DMS53 treated with DMSO at 0.1 percent for 48 hours (cell line): ENCODE data around the gene AKAP13.

Experiments
- DNase-seq: peaks from one replicate; lab custom pipeline; 2025; ENCODE audit not compliant: unreplicated experiment; lab: John Stamatoyannopoulos, UW

The AKAP13 gene

GRCh38 chr15:85758655-85758978, 378.2 kb downstream of the AKAP13 start:
- DNase-seq = no peak

DNA sequence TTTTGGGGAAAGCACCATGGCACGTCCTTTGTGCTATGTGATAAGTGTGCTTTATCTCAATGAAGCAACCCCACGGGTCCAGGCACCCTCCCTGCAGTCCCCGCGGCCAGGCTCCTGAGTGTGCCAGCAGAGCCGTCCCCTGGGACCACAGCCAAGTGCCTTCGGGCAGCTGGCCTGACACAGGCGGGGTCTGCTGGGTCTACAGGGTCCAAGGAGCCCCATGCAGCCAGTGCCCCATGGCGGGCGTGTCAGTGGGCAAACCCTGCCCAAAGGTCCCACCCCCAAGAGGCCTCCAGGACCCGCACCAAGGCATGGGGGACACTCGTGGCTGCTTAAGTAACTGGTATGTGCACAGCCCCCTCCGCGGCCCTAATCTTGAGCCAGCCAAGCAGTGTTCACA, 379.0 kb downstream of the AKAP13 start:
- no peak for DNase-seq

- no peak for DNase-seq
Measured at GRCh38 chr15:85760049-85760448, 379.6 kb downstream of the AKAP13 start.

DNA sequence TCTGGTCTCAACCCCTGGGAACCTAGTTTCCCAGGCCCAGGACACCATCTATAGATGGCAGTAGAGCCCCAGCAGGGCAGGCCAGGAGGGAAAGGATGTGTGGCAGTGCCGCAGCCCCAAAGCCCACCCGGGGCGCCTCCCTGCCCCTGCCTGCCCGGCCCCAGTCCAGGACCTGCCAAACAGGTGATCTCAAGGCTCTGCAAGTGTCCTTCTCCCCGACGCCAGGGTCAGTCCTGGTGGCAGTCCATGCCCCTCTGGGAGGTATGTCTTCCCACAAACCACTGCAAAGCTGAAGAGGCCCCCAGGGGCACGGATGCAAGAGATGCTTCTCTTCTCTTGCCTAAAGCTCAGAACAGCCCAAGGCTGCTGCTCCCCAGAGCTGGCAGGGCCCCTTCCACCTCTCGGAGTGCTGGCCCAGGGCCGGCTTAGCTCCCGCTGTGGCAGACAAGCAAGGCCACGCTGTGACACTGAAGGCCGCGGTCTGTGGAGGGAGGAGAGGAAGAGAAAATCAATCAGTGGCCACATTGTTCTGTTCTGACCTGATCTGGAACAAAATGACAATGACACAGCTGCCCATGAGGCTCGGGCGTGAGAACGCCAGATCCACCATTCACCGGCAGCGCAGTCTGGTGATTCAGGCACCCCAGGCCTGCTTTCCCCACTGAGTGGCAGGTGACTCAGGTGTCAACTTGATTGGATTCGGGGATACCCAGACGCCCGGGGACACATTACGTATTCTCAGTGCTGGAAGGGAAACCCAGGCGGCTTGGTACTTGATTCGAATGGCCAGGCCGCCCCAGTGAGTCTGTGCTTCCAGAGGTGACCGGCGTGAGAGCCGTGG, 380.3 kb downstream of the AKAP13 start:
- no peak for DNase-seq

GRCh38 chr15:85761635-85762034, 381.2 kb downstream of the AKAP13 start:
- no peak for DNase-seq

GRCh38 chr15:85762039-85762755, 381.8 kb downstream of the AKAP13 start:
- no peak for DNase-seq

GRCh38 chr15:85762756-85763127, 382.3 kb downstream of the AKAP13 start:
- no peak for DNase-seq

GRCh38 chr15:85763157-85763556, 382.8 kb downstream of the AKAP13 start:
- DNase-seq = no peak

DNA sequence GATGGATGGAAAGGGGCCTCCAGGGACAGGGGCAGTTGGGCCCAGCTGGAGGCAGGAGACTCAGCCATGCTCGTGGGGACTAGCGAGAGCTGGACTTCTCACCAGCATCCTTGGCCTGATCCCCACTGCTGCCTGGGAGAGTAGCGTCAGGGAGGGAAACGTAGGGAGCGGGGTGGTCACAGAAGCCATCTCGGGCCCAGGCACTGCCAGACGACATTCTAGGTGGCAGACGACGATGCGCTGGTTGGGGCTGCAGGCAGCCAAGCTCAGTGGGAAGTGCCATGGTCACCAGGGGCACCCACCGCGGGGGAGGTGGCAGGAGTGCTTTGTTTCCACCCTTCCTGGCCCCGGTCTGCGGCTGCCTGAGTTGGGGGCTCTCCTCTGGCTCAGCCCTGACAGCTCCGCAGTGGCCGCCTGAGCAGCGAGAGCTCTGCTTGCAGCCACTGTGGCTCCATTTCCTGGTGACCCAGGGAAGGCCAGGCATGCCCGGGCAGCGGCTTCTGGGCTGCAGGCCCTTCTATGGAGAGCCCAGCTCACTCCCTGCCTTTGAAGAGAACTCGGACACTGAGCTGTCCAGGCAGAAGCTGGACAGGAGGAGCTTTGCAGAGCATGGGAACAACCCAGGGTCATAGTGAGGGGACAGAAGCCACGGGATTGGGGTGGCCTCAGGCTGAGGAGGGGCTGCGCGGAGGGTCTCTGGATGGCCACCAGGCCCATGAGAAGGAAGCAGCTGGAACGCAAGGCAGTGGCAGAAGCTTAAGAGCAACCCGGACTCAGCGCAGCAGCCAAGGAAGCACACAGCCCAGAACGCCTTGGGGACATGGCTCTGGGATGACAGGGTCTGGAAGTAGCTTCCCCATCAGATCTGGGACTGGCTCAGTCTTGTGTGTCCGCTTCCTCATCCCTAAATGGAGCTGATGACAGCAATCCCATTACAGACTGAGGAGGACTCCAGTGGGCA, 383.6 kb downstream of the AKAP13 start:
- no peak for DNase-seq

DNA sequence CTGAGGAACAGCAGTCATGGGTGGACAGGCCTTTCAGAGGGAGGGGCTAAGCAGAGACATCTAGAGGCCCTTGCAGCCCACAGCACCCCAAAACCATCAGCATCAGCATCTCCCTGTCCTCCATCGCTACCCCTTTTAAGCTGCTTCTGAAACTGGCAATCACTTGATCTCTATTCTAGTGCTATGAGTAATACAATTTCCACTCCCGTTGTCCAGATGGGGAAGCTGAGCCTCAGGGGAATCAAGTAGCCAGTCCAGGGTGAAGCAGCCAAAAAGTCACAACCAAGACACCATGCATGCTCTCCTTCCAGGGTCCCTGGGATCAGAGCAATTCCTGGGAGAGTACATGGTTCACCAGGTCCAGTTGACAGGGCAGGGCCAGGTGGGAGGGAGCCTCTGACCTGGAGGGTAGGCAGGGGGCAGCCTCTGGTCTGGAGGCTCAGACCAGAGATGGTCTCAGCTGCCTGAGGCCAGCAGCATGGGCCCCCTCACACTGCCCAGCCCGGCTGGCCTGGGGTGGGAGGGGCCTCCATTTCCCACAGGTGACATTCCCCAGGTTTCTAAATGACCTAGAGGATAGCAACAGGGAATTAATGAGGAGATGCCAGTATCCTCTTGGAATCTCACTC, 384.4 kb downstream of the AKAP13 start:
- no peak for DNase-seq

GRCh38 chr15:85766001-85766831, 385.8 kb downstream of the AKAP13 start:
- DNase-seq = no peak

GRCh38 chr15:85767785-85768529, 387.6 kb downstream of the AKAP13 start:
- DNase-seq = no peak

DNA sequence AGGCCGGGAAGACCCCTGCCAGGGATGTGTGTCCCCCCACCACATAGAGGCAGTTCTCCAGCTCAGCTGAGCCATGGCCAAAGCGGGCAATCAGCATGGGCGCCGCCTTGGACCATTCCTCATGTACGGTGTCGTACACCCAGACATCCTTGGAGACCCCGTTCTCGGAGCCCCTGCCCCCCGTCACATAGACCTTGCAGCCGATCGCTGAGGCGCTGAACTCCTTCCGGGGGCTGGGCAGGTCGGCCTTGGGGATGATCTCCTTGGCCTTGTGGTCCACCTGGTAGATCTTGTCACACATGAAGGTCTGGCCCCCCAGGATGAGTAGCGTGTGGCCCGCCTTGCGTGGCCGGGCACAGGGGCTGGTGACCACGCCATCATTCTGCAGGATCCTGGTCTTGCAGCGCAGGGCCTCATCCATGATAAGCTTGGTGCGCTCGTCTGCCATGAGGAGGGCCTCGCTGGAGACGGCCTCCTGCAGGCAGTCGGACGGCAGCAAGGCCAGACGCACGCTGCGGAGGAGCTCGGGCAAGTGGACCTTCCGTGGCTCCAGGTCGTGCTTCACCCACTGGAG, 388.3 kb downstream of the AKAP13 start:
- DNase-seq = no peak

GRCh38 chr15:85769182-85769900, 388.9 kb downstream of the AKAP13 start:
- DNase-seq = no peak

DNA sequence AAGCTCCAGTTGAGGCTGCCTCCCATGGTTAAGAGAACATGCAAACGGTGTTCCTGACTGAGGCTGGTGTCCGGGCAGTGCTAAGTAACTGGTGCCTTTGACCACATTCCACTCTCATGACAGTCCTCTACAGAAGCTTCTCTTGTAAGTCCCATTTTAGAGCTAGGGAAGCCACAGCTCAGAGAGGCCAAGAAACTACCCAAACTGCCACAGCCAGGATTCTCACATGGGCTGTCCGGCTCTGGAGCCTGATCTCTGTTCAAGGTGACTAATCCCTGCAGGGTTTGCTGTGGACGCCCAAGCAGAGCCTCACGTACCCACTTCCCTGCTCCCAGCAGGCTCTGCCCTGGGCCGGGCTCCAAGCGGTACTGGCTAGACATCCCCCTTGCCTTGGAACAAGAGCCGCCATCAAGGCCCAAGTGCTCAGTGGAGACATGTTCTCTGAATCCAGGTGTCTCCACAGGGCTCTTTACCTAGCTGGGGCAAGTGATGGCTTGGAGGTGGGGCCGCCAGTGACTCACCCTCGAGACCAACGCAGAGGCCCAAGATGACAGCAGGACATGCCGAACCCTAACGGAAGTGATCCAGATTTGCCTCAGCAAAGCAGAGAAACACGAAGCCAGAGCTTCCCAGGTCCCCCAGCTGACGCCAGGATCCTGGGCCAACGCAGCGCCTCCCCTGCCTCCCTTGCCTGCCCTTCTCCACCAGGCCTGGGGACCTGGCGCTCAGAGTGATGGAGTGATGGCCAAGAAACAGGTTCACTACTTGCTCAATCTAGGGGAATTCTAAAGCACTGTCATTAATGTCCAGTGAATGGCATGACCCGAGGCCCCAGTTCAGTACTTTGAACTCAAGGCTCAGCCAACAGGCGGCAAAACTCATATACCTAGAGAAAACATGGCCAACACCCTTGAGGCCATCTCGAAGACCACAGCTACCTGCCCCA, 390.0 kb downstream of the AKAP13 start:
- no peak for DNase-seq

DNA sequence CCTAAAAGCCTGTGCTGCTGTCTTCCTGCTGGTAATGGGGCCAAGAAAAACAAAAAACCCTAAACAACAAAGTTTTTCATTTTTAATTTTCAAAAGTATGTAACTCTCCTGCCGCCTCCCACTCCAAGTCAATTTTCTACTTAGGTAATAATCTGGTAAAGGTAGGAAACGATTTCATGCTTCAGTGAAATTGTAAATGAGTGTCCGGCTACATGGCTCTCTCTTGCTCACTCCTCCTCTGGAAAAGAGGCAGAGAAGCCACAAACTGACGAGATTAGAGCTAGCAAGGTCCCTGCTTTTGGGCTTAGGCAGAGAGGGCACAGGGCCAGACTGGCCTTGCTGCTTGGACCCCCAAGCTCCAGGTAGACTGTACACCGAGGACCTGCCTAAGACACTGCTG, 390.9 kb downstream of the AKAP13 start:
- no peak for DNase-seq

DNA sequence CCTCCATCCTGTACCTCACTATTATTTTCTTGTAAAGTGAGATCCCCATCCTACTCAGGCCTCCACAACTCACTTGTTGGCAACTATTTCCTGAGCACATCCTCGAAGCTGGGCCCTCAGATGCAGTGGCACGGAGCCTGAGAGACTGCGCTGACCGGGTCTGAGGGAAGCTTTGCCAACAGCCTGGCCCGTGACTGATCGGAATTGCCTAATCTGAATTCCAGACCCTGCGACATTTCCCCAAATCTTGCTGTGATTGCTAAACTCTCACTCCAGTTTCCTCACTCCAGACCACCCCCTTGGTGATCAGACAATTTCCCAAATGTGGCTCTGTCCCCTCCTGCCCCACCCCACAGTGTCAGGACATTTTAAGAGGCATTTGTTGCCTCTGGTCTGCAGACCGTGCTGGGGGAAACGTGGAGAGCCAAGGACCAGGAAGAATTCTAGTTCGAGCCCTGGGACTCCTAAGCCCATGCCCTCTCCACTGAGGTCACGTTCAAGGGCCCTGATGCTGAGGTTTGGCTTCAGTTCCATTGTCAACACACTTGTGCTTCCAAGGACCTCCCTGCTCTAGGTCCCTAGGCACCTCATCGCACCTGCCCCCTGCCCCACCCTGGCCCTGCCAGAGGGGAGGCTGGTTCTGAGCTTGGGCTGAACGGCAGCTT, 391.5 kb downstream of the AKAP13 start:
- DNase-seq = no peak
